AG09309 (cell line): ENCODE results near the gene CELF4.

Source experiments
- DNase-seq: peaks from one replicate; pipeline ENCODE4 v3.0.0-alpha.2; 2010; ENCODE audit warnings: low read depth
- H3K4me3 ChIP-seq: 2 replicates; pipeline ENCODE4 v1.5.1; 2011; ENCODE audit warnings: mild to moderate bottlenecking, low read depth, low read length, moderate library complexity; ENCODE audit not compliant: control insufficient read depth
- TF ChIP-seq, protein P1 (sequence below): IDR thresholded peaks from 2 replicates; pipeline ENCODE4 v1.5.1; 2011; ENCODE audit warnings: mild to moderate bottlenecking, low read depth, low read length, inconsistent platforms; ENCODE audit not compliant: insufficient read depth, control insufficient read depth; ENCODE audit errors: missing control alignments

The CELF4 gene

DNA sequence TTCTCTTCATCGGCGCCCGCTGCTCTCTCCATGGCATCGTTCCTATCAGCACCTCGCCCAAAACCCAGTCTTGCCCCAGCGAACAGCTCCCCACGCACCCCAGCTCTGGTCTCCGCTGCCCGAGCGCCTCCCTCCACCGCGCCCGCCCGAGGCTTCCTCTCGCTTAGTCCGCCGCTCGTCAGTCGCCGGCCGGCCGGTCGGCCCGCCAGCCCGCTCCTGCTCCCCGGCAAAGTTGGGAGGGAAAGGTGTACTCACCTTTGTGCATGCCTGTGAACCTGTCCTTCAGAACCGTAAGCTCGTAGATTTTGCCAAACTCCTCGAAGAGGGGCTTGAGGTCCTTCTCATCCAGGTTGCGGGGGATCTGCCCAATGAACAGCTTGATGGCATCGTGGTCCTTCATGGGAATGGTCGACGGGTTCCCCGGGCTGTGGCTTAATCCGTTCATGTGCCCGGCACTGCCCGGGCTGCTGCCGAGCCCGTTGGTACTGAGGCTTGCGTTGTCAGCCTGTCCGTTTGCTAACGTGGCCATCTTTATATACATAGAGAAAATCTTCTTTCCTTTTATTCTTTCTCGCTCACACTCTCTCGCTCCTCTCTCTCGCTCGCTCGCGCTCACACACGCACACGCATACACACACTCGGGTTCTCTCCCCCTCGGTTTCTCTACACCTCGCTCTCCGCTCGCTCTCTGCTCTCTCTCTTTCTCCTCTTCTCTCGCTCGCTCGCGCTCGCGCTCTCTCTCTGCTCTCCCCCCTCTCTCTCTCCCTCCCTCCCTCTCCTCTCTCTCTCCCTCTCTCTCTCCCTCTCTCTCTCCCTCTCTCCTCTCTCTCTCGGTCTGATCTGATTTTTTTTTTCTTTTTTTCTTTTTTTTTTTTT is at the start of gene CELF4:
Gene CELF4, minus strand, starts transcription at position 698 of the 876 bp plus-strand sequence.
- H3K4me3 ChIP-seq, result peak within 1 kb of the TSS; percentile 55
- DNase-seq, result no peak
- TF ChIP-seq, protein P1, sequence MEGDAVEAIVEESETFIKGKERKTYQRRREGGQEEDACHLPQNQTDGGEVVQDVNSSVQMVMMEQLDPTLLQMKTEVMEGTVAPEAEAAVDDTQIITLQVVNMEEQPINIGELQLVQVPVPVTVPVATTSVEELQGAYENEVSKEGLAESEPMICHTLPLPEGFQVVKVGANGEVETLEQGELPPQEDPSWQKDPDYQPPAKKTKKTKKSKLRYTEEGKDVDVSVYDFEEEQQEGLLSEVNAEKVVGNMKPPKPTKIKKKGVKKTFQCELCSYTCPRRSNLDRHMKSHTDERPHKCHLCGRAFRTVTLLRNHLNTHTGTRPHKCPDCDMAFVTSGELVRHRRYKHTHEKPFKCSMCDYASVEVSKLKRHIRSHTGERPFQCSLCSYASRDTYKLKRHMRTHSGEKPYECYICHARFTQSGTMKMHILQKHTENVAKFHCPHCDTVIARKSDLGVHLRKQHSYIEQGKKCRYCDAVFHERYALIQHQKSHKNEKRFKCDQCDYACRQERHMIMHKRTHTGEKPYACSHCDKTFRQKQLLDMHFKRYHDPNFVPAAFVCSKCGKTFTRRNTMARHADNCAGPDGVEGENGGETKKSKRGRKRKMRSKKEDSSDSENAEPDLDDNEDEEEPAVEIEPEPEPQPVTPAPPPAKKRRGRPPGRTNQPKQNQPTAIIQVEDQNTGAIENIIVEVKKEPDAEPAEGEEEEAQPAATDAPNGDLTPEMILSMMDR, result no peak

DNA sequence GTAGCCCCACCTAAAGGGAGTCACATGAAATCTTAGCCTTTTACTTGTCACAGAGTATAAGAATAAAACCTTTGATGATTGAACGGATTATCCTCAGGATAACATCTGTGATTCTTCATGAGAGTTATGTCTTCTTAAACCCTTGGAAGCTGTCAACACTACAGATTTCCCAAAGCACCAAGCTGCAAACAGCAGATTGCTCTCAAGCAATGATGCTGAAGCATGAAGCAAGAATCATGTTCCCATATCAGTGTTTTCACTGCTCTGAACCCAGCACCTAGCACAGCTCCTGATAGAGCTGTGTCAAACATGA is 47.6 kb upstream of the CELF4 start:
- DNase-seq, result no peak
- H3K4me3 ChIP-seq, result no peak overlapping the region
- TF ChIP-seq, protein P1, result no peak

DNA sequence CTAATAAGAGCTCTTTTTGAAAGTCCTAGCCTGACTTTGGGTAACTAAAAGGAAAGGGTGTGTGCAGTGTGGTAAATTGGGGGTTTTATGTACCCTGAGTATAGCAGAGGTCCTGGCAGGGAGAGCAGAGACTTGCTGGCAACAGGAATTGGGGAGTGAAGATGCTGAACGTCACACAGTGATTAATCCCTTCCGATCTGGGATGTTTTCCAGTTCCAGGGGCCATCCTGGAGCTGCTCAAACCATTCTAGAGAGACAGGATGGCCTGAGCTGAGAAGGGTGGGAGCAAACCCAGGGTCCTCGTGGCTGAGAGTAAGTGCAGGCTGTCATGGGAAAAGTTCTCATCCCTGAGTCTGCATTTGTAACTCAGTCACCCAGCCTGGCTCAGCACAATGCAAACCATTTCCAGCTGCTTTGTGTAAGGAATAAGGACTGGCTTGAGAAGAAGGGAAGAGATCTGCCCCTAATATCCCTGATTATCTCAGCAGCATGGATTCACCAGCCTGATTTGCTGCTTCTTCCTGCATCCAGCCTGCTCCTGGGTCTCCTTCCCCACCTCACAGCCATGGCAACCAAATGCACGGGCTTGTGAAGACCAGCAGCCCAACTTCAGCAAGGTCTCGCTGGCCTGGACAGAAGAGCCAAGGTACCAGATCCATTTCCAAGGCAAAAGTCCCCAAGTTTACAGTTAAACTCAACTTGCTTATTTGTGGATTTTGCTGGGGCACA is 47.1 kb upstream of the CELF4 start:
- DNase-seq, result no peak
- TF ChIP-seq, protein P1, result no peak
- no peak overlapping the region for H3K4me3 ChIP-seq

DNA sequence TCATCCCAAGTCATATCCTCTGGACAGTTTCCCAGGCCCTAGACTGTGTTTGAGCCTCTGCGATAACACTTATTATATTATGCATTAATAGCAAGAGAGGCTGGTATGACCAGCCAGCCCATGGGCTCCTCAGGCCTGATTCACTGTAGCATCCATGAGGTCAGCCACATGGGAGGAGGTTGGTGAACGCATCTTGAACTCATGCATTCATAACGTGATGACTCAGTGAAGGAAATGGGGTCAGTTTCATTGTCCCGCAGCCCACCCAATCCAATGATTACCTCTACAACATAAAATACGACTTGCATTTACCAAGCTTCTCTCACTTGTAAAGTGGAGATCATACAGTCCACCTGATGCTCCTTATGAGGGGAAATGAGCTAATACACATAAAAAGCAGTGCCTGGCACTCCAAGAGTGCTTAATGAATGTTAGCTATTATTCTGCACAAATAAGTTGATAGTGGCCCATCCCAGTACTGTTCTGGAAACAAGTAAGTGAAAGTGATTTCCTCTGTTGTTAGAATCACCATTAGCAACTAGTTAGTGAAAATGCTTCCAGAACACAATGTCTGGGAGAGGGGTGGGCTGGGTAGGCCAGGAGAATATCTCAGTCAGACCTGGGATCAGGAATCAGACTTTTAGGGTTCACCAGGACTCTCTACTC is 46.1 kb upstream of the CELF4 start:
- no peak overlapping the region for H3K4me3 ChIP-seq
- TF ChIP-seq, protein P1, result no peak
- DNase-seq, result no peak

DNA sequence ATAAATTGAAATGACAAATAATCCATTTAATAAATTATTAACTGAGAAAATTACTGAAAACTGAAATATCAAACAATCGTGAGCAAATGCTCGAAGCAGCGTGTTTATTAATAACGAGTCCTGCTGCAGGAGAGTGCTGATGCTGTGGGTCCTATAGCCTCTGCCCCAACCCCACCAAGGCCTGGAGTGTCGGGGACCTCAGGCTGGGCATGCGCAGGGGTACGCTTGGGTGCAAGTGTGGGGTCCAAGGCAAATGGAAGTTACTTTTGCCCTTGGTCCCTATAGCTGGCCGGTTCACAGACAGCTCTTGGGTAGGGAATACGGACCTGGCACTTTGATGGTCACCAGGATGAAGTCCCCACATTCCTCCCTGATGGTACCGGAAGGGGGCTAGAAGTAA is 43.3 kb upstream of the CELF4 start:
- DNase-seq, result no peak
- TF ChIP-seq, protein P1, result no peak
- H3K4me3 ChIP-seq, result no peak overlapping the region

DNA sequence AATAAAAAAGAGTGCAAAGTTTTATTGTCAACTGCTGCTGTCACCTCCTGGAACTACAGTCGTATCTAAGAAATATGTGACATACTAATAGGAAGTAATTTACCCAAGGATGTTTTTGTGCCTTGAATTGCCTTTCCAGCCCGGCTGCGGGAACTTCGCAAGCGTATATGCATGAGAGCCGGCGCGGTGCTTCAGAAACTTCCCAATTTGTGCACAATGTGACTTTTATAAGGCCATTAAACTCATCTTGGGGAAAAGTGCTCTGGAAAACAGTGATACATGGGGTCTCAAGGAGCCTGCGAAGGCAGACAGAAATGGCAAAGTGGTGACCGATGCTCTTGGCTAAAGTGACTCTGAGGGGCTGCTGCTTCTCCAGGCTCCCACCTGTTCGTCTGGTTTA is 41.7 kb upstream of the CELF4 start:
- no peak for DNase-seq
- H3K4me3 ChIP-seq, result no peak overlapping the region
- TF ChIP-seq, protein P1, result no peak
